HEK293T (cell line): ENCODE data around the gene PITPNM2.

Experiments
- NFRKB ChIP-seq: fragments of 450-650 bp; IDR thresholded peaks from 2 replicates; pipeline ENCODE4 v1.6.1; 2016; ENCODE audit warnings: mild to moderate bottlenecking, moderate library complexity
- SP1 ChIP-seq: fragments of 450-650 bp; IDR thresholded peaks from 2 replicates; pipeline ENCODE4 v1.6.1; 2017

DNA sequence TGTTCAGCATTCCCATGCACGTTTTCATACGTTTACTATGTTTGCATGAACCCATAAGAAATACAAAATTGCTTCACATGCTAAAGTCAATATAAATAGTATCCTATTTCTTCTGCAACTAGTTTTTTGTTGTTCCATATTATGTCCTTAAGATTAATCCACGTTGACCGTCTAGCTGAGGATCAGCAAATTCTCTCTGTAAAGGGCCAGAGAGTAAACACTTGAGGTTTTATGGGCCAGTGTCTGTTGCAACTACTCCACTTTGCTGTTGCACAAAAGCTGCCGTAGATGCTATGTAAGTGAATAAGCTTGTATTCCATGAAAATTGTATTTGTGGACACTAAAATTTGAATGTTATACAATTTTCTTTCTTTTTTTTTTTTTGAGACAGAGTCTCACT lies 21.1 kb upstream of the PITPNM2 start:
- TF ChIP-seq NFRKB (no peak), SP1 (no peak)
